Breast epithelium (tissue), 4 donors: Measurements from ENCODE around the gene LIPC. TPM values are rescaled to one million over a fixed set of nuclear protein-coding genes. Genes with fewer than 3 reads are reported as not detected.

ENCODE experiments used
- DNase-seq, 2 donors: peaks; one replicate each; pipeline ENCODE4 v3.0.0-alpha.2; 2019; ENCODE audit warnings: low spot score in 2 of 2
- H3K27ac ChIP-seq, 2 donors: fragments of 200-600 bp; sonication (generic) in 1 of 2; one replicate each; pipeline ENCODE4 v1.5.1; 2016 to 2019; ENCODE audit warnings: mild to moderate bottlenecking in 1 of 2
- H3K27me3 ChIP-seq, 2 donors: fragments of 200-600 bp; sonication (generic) in 1 of 2; one replicate each; pipeline versions ENCODE4 v1.5.1 to v1.6.0; 2017 to 2019; ENCODE audit warnings: control low read depth in 1 of 2, mild to moderate bottlenecking in 1 of 2
- H3K36me3 ChIP-seq: fragments of 200-600 bp; one replicate; pipeline ENCODE4 v1.5.1; 2019
- H3K4me1 ChIP-seq, 2 donors: fragments of 200-600 bp; sonication (generic); one replicate each; pipeline ENCODE4 v1.5.1; 2016 to 2019; ENCODE audit warnings: control low read depth in 1 of 2
- H3K4me3 ChIP-seq, 3 donors: fragments of 200-600 bp; sonication (generic); 1 replicate in 2 of 3; 2 replicates in 1 of 3; pipeline ENCODE4 v1.5.1; 2016 to 2019; ENCODE audit warnings: mild to moderate bottlenecking in 3 of 3, moderate library complexity in 2 of 3
- H3K9me3 ChIP-seq, 2 donors: fragments of 200-600 bp; sonication (generic) in 1 of 2; one replicate each; pipeline ENCODE4 v1.5.1; 2016 to 2019; ENCODE audit warnings: control low read depth in 1 of 2
- CTCF ChIP-seq, 3 donors: fragments of 450-650 bp; IDR thresholded peaks; one replicate each; pipeline ENCODE4 v1.5.1; 2016 to 2017; ENCODE audit warnings: antibody characterized with exemption in 3 of 3, mild to moderate bottlenecking in 3 of 3, moderate library complexity in 3 of 3
- POLR2A ChIP-seq: fragments of 450-650 bp; IDR thresholded peaks from one replicate; pipeline ENCODE4 v1.6.1; 2016; ENCODE audit warnings: antibody characterized with exemption, mild to moderate bottlenecking, moderate library complexity
- POLR2AphosphoS5 ChIP-seq, 3 donors: sonication (generic); formaldehyde crosslinking; IDR thresholded peaks; one replicate each; pipeline ENCODE4 v1.6.1; 2017; ENCODE audit warnings: antibody characterized with exemption in 3 of 3
- intact Hi-C: fragments of 100-400 bp; cut with DNase I; formaldehyde crosslinking; loops from one replicate; pipeline ENCODE4 v1.15.1; 2023; ENCODE audit warnings: low total_unique reads
- total RNA-seq, 3 donors: library from RNA; depleted of rRNA; stranded (reverse); fragments of >200 nt; gene quantifications; one replicate each; pipeline ENCODE4 v1.1.0, GENCODE V29; 2016

The LIPC gene
- total RNA-seq, 3 donors from 2014 or later, result 0.15 to 0.80 TPM; not detected in 1

GRCh38 chr15:58506783-58507668 is 75.2 kb downstream of the LIPC start:
- H3K4me3 ChIP-seq, result no peak overlapping the region
- H3K36me3 ChIP-seq, result no peaks in the 10 kb centered on the region
- H3K27ac ChIP-seq, result peak overlapping the region in 1 of 2 donors; percentile 67
- H3K4me1 ChIP-seq, result no peaks in the 10 kb centered on the region
- intact Hi-C loops, result no loop called here
- TF ChIP-seq CTCF (IDR thresholded peaks at IDR 0.05) (no peak), POLR2AphosphoS5 (IDR thresholded peaks at IDR 0.05) (no peak), POLR2A (no peak)
- H3K27me3 ChIP-seq, result no peaks in the 10 kb centered on the region
- H3K9me3 ChIP-seq, result no peaks in the 10 kb centered on the region
- DNase-seq, result no peak

GRCh38 chr15:58509556-58509955 is 77.8 kb downstream of the LIPC start:
- intact Hi-C loops, result no loop called here
- Histone ChIP-seq H3K36me3 (no peaks in the 10 kb centered on the region), H3K27ac (no peak overlapping the region), H3K9me3 (no peaks in the 10 kb centered on the region), H3K4me1 (no peaks in the 10 kb centered on the region), H3K4me3 (no peak overlapping the region), H3K27me3 (no peaks in the 10 kb centered on the region)
- no peak for DNase-seq
- TF ChIP-seq POLR2A, result no peak
- TF ChIP-seq POLR2AphosphoS5 (IDR thresholded peaks at IDR 0.05), result no peak
- TF ChIP-seq CTCF (IDR thresholded peaks at IDR 0.05), result no peak

DNA sequence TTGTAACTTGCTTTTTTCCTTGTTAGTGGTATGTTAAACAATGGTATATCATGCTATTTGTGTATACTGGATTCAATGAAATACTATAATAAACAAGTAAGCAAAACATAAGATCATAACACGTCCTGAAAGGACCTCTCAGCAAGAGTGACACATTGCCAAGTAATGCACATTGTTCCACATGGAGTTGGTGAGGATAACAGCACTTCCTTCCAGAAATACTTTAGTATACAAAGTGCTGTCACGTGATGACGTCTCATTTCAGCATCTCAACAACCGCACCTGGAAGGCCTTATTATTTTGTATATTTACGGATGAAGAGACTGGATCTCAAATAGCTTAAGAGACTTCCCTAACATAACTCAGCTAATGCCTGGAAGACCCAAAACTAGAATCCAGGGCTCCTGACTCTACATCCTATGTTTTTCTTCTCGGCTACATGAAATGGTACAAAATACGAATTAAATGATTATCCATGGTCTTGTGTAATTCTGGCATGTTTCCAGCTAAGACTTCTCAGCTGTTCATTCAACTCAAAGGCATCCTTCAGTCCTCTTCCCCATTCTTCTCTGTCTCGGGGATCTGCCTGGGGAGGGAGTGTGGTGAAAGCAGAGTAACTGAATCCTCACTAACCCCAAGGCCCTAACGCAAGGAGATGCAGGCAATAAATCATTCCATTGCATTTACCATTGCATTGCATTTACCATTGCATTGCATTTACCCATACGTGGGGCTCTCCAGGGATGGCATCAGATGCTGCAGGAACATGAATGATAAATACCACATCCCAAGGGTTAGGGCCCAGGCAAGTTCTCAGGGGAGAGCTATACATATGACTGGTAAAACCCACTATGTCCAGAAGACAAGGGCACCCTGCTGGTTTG is 79.2 kb downstream of the LIPC start:
- DNase-seq, result no peak
- Histone ChIP-seq H3K27ac (no peak overlapping the region), H3K9me3 (no peaks in the 10 kb centered on the region), H3K36me3 (no peaks in the 10 kb centered on the region), H3K4me3 (no peak overlapping the region), H3K4me1 (no peaks in the 10 kb centered on the region), H3K27me3 (no peaks in the 10 kb centered on the region)
- TF ChIP-seq POLR2A (no peak), POLR2AphosphoS5 (IDR thresholded peaks at IDR 0.05) (no peak), CTCF (IDR thresholded peaks at IDR 0.05) (no peak)
- intact Hi-C loops, result loop anchor here (10.0 kb wide), 1 partner anchor 66 kb away; no protein-coding TSS in a partner anchor

GRCh38 chr15:58511599-58511987 is 79.8 kb downstream of the LIPC start:
- Histone ChIP-seq H3K27me3 (no peaks in the 10 kb centered on the region), H3K4me1 (no peaks in the 10 kb centered on the region), H3K36me3 (no peaks in the 10 kb centered on the region), H3K4me3 (no peak overlapping the region), H3K27ac (no peak overlapping the region), H3K9me3 (no peaks in the 10 kb centered on the region)
- intact Hi-C loops, result loop anchor here (10.0 kb wide), 1 partner anchor 67 kb away; no protein-coding TSS in a partner anchor
- no peak for DNase-seq
- no peak for TF ChIP-seq CTCF (IDR thresholded peaks at IDR 0.05)
